H1 (cell line): Measurements from ENCODE around the gene HMCES. TPM values are rescaled to one million over a fixed set of nuclear protein-coding genes. Genes with fewer than 3 reads are reported as not detected.

Experiments used
- CTCF ChIA-PET: fragments of 300-600 bp; sonication (Branson Sonifier 250); formaldehyde crosslinking; loops from one replicate; lab custom pipeline; 2021; ENCODE audit not compliant: partially characterized antibody; lab: Charles Lee
- POLR2A ChIA-PET: fragments of 300-600 bp; sonication (Branson Sonifier 250); formaldehyde crosslinking; loops from one replicate; lab custom pipeline; 2021; ENCODE audit warnings: inconsistent platforms; ENCODE audit not compliant: partially characterized antibody; lab: Charles Lee
- DNase-seq, 2 experiments: peaks; one replicate each; pipeline versions ENCODE4 v3.0.0 to v3.0.0-alpha.2; 2010 to 2022; ENCODE audit warnings: low spot score in 2 of 2, low read depth in 1 of 2, mixed read lengths in 1 of 2
- FAIRE-seq: peaks from 2 replicates; lab custom pipeline; 2011; peaks lifted over from hg19 to GRCh38; lab: Jason Lieb, UNC
- H2AFZ ChIP-seq: 2 replicates; pipeline ENCODE4 v1.8.1; 2012; ENCODE audit warnings: low read length, inconsistent platforms
- H2AK5ac ChIP-seq: 2 replicates; pipeline ENCODE4 v1.6.1; 2013; ENCODE audit warnings: low read depth, low read length
- H2BK120ac ChIP-seq: replicated peaks from 2 replicates; pipeline ENCODE3; 2013; ENCODE audit warnings: low read depth, low read length, inconsistent platforms
- H2BK12ac ChIP-seq: 2 replicates; pipeline ENCODE4 v1.6.1; 2013; ENCODE audit warnings: low read depth, low read length
- H2BK15ac ChIP-seq: 2 replicates; pipeline ENCODE4 v1.6.1; 2013; ENCODE audit warnings: low read length
- H2BK20ac ChIP-seq: 2 replicates; pipeline ENCODE4 v1.6.1; 2013; ENCODE audit warnings: low read length
- H2BK5ac ChIP-seq: 2 replicates; pipeline ENCODE4 v1.6.1; 2013; ENCODE audit warnings: low read depth, low read length
- H3K14ac ChIP-seq: 2 replicates; pipeline ENCODE4 v1.6.1; 2013; ENCODE audit warnings: inconsistent platforms; ENCODE audit not compliant: insufficient read length
- H3K18ac ChIP-seq: 2 replicates; pipeline ENCODE4 v1.6.1; 2013; ENCODE audit warnings: low read length; ENCODE audit errors: extremely low read depth
- H3K23ac ChIP-seq: 2 replicates; pipeline ENCODE4 v1.6.1; 2013; ENCODE audit warnings: inconsistent platforms; ENCODE audit not compliant: insufficient read length
- H3K23me2 ChIP-seq: 2 replicates; pipeline ENCODE4 v1.6.1; 2013; ENCODE audit warnings: low read depth, low read length
- H3K27ac ChIP-seq: 2 replicates; pipeline ENCODE4 v1.6.1; 2011; ENCODE audit warnings: low read depth, low read length, inconsistent platforms
- H3K27me3 ChIP-seq, 4 experiments: replicated peaks in 1 of 4; 1 replicate in 1 of 4; 2 replicates in 3 of 4; pipeline versions ENCODE4 v1.6.1 to v1.8.1; 2011 to 2013; ENCODE audit warnings: low read length in 3 of 4, mild to moderate bottlenecking in 3 of 4, inconsistent platforms in 2 of 4, mixed read lengths in 2 of 4, moderate library complexity in 1 of 4; ENCODE audit not compliant: control insufficient read depth in 3 of 4, insufficient read depth in 3 of 4; ENCODE audit errors: extremely low read depth in 1 of 4
- H3K36me3 ChIP-seq, 4 experiments: 2 replicates each; pipeline versions ENCODE4 v1.6.1 to v1.8.1; 2011 to 2013; ENCODE audit warnings: mild to moderate bottlenecking in 4 of 4, low read length in 3 of 4, moderate library complexity in 2 of 4, control low read depth in 1 of 4, inconsistent platforms in 1 of 4; ENCODE audit not compliant: insufficient read depth in 4 of 4, control insufficient read depth in 2 of 4
- H3K4ac ChIP-seq: replicated peaks from 2 replicates; pipeline ENCODE3; 2013; ENCODE audit warnings: low read length, low read depth, mixed read lengths, inconsistent platforms; ENCODE audit not compliant: insufficient read length
- H3K4me1 ChIP-seq, 4 experiments: replicated peaks in 1 of 4; 1 replicate in 1 of 4; 2 replicates in 3 of 4; pipeline versions ENCODE4 v1.6.1 to v1.8.1; 2011 to 2013; ENCODE audit warnings: low read length in 3 of 4, inconsistent platforms in 2 of 4, mixed read lengths in 1 of 4; ENCODE audit not compliant: insufficient read depth in 4 of 4, control insufficient read depth in 3 of 4
- H3K4me2 ChIP-seq, 2 experiments: 2 replicates each; pipeline versions ENCODE4 v1.6.1 to v1.8.1; 2011 to 2013; ENCODE audit warnings: low read depth in 2 of 2, low read length in 2 of 2, control low read depth in 1 of 2, inconsistent platforms in 1 of 2, mild to moderate bottlenecking in 1 of 2; ENCODE audit not compliant: insufficient read depth in 1 of 2
- H3K4me3 ChIP-seq, 4 experiments: fragments of 200-600, 300-600 bp in 1 of 4; sonication (generic), shearing (Covaris generic), sonication (Bioruptor Twin) in 1 of 4; 2 replicates each; pipeline versions ENCODE4 v1.5.1 to v1.8.1; 2011 to 2016; ENCODE audit warnings: low read length in 4 of 4, low read depth in 3 of 4, control low read depth in 2 of 4, inconsistent platforms in 2 of 4, mild to moderate bottlenecking in 2 of 4, mixed read lengths in 1 of 4, moderate library complexity in 1 of 4; ENCODE audit not compliant: insufficient read depth in 2 of 4; ENCODE audit errors: extremely low read depth in 1 of 4
- H3K56ac ChIP-seq: replicated peaks from 2 replicates; pipeline ENCODE3; 2013; ENCODE audit warnings: low read depth, mild to moderate bottlenecking, mixed read lengths, low read length, inconsistent platforms; ENCODE audit not compliant: insufficient read length
- H3K79me1 ChIP-seq: 2 replicates; pipeline ENCODE4 v1.6.1; 2013; ENCODE audit warnings: low read depth, low read length, control low read depth
- H3K79me2 ChIP-seq, 2 experiments: 2 replicates each; pipeline versions ENCODE4 v1.6.1 to v1.8.1; 2012 to 2013; ENCODE audit warnings: low read length in 2 of 2, mild to moderate bottlenecking in 2 of 2, inconsistent platforms in 1 of 2; ENCODE audit not compliant: insufficient read depth in 2 of 2, control insufficient read depth in 1 of 2
- H3K9ac ChIP-seq, 4 experiments: replicated peaks in 1 of 4; 1 replicate in 1 of 4; 2 replicates in 3 of 4; pipeline versions ENCODE4 v1.6.1 to v1.8.1; 2011 to 2013; ENCODE audit warnings: low read depth in 3 of 4, low read length in 3 of 4, control low read depth in 2 of 4, mild to moderate bottlenecking in 2 of 4, moderate library complexity in 2 of 4, inconsistent platforms in 1 of 4; ENCODE audit errors: extremely low read depth in 1 of 4
- H3K9me3 ChIP-seq, 2 experiments: 2 replicates each; pipeline versions ENCODE4 v1.6.1 to v1.8.1; 2012 to 2013; ENCODE audit warnings: mild to moderate bottlenecking in 2 of 2, moderate library complexity in 2 of 2, control low read depth in 1 of 2, inconsistent platforms in 1 of 2, low read depth in 1 of 2, low read length in 1 of 2, mixed read lengths in 1 of 2; ENCODE audit not compliant: insufficient read depth in 2 of 2
- H4K20me1 ChIP-seq, 2 experiments: replicated peaks in 1 of 2; 2 replicates each; pipeline versions ENCODE3 to v1.8.1; 2011 to 2013; ENCODE audit warnings: inconsistent platforms in 2 of 2, low read length in 2 of 2, mild to moderate bottlenecking in 1 of 2; ENCODE audit not compliant: insufficient read depth in 2 of 2, control insufficient read depth in 1 of 2
- H4K5ac ChIP-seq: 2 replicates; pipeline ENCODE4 v1.6.1; 2013; ENCODE audit warnings: low read length, low read depth, mixed read lengths, inconsistent platforms; ENCODE audit not compliant: insufficient read length
- H4K8ac ChIP-seq: 2 replicates; pipeline ENCODE4 v1.8.0; 2013; ENCODE audit warnings: mild to moderate bottlenecking, moderate library complexity, low read length, inconsistent platforms; ENCODE audit not compliant: insufficient read depth; ENCODE audit errors: extremely low read depth
- H4K91ac ChIP-seq: replicated peaks from 2 replicates; pipeline ENCODE3; 2013; ENCODE audit warnings: low read length, mixed read lengths, inconsistent platforms; ENCODE audit not compliant: insufficient read length
- ATF3 ChIP-seq: IDR thresholded peaks from 2 replicates; pipeline ENCODE4 v1.6.1; 2011; ENCODE audit warnings: low read depth, mild to moderate bottlenecking, low read length; ENCODE audit not compliant: insufficient read depth
- FOSL1 ChIP-seq: IDR thresholded peaks from 2 replicates; pipeline ENCODE4 v1.6.1; 2011; ENCODE audit warnings: mild to moderate bottlenecking, low read depth, low read length, moderate library complexity; ENCODE audit not compliant: insufficient read depth
- KDM1A ChIP-seq: fragments of 200-600, 300-600 bp; sonication (generic); IDR thresholded peaks from 2 replicates; pipeline ENCODE4 v1.7.1; 2016; ENCODE audit warnings: mild to moderate bottlenecking, low read length, borderline replicate concordance
- RNF2 ChIP-seq: fragments of 200-900, 300-1000 bp; sonication (generic); IDR thresholded peaks from 2 replicates; pipeline ENCODE4 v1.7.1; 2016; ENCODE audit warnings: borderline replicate concordance, low read depth, mild to moderate bottlenecking, antibody characterized with exemption, low read length; ENCODE audit not compliant: poor library complexity, severe bottlenecking; ENCODE audit errors: missing control alignments
- SIN3A ChIP-seq, 2 experiments: IDR thresholded peaks in 1 of 2; conservative IDR thresholded peaks in 1 of 2; 2 replicates each; pipeline ENCODE4 v1.6.1; 2011 to 2012; ENCODE audit warnings: low read length in 2 of 2, improper control_type of control experiment in 1 of 2, low read depth in 1 of 2, mild to moderate bottlenecking in 1 of 2
- SP1 ChIP-seq: IDR thresholded peaks from 2 replicates; pipeline ENCODE4 v1.6.1; 2011; ENCODE audit warnings: low read depth, low read length
- SP2 ChIP-seq: IDR thresholded peaks from 2 replicates; pipeline ENCODE4 v1.6.1; 2012; ENCODE audit warnings: mild to moderate bottlenecking, low read length, inconsistent platforms
- SUZ12 ChIP-seq: fragments of 200-600 bp; sonication (generic); IDR thresholded peaks from 2 replicates; pipeline ENCODE4 v1.6.1; 2012; ENCODE audit warnings: mild to moderate bottlenecking, inconsistent platforms, low read length, moderate library complexity, mixed read lengths
- TBP ChIP-seq: IDR thresholded peaks from 2 replicates; pipeline ENCODE4 v1.6.1; 2011; ENCODE audit warnings: low read depth, low read length, improper control_type of control experiment
- TEAD4 ChIP-seq: IDR thresholded peaks from 2 replicates; pipeline ENCODE4 v1.6.1; 2012; ENCODE audit warnings: low read depth, low read length, inconsistent platforms, mixed read lengths
- USF2 ChIP-seq: IDR thresholded peaks from 2 replicates; pipeline ENCODE4 v1.6.1; 2011; ENCODE audit warnings: low read length, improper control_type of control experiment
- ZNF274 ChIP-seq: IDR thresholded peaks from 2 replicates; pipeline ENCODE4 v1.7.0; 2012; ENCODE audit warnings: low read length, borderline replicate concordance; ENCODE audit errors: extremely low read depth
- polyA plus RNA-seq, 7 experiments: library from polyadenylated mRNA; depleted of rRNA in 3 of 7; stranded (reverse) in 5 of 7; unstranded in 2 of 7; fragments of >200 nt in 5 of 7; fragments of 200-250 nt in 2 of 7; gene quantifications; 1 replicate in 5 of 7; 2 replicates in 1 of 7; 4 replicates in 1 of 7; pipeline versions ENCODE4 v1.2.1 to v1.2.3, GENCODE V29; 2011 to 2013; ENCODE audit warnings: missing spikeins in 2 of 7, mixed read lengths in 2 of 7
- total RNA-seq: library from RNA; stranded (reverse); fragmentation: NEBNext Ultra II Directional; extraction: Animal tissue kit (Norgen Biotek cat#: 25700); gene quantifications from 2 replicates; pipeline ENCODE4 v1.2.1, GENCODE V29; 2021

The HMCES gene
- total and polyA plus RNA-seq, 2 of the 8 experiments (the other 6 are each of a cell fraction or from before 2014, with no cell fraction given), result 27.6 to 49.5 TPM

- Histone ChIP-seq H3K23me2 (peaks cover 10% of the 10 kb centered on the region), H2BK12ac (no peak overlapping the region), H2BK5ac (no peak overlapping the region), H3K27me3 (no peaks in the 10 kb centered on the region), H3K79me2 (peaks cover 0 to 12% of the 10 kb centered on the region in 2 experiments; a peak in 3 of 4 replicates), H3K56ac (no peak overlapping the region), H3K23ac (no peak overlapping the region), H3K4me2 (no peak overlapping the region), H3K4me1 (peaks cover 0 to 6% (median 1%) of the 10 kb centered on the region in 4 experiments; a peak in 4 of 7 replicates), H3K79me1 (peaks cover 5% of the 10 kb centered on the region; the same call in 1 of the 2 replicates), H3K27ac (no peak overlapping the region), H2AFZ (no peak overlapping the region), H2AK5ac (no peak overlapping the region), H3K4me3 (no peak overlapping the region), H2BK120ac (no peak overlapping the region), H4K91ac (no peak overlapping the region), H3K4ac (no peak overlapping the region), H4K8ac (no peak overlapping the region), H4K20me1 (peaks cover 0 to 1% of the 10 kb centered on the region in 2 experiments), H3K9ac (no peak overlapping the region), H3K18ac (no peak overlapping the region), H2BK20ac (no peak overlapping the region), H3K14ac (no peak overlapping the region), H4K5ac (no peak overlapping the region), H3K36me3 (no peaks in the 10 kb centered on the region), H3K9me3 (no peaks in the 10 kb centered on the region), H2BK15ac (no peak overlapping the region)
- no peak for FAIRE-seq
- no peak for DNase-seq
- CTCF ChIA-PET, result interaction anchor here (0.7 to 4.6 kb wide), 37 partner anchors 8 to 276 kb away, joined by 3 to 45 read pairs (median 10); partner anchors contain the start of gene CNBP
- POLR2A ChIA-PET, result interaction anchor here (0.7 to 4.4 kb wide), 12 partner anchors 9 to 368 kb away, joined by 3 to 39 read pairs (median 4); partner anchors contain the start of genes ACAD9 and CNBP
- TF ChIP-seq TEAD4, result no peak
- TF ChIP-seq RNF2, result no peak
- TF ChIP-seq SIN3A (conservative IDR thresholded peaks at IDR 0.05 in 1 of 2, IDR thresholded peaks at IDR 0.05 in 1 of 2; ENCODE audit: low read depth in 1 of 2, low read length in 2 of 2), result no peak
- no peak for TF ChIP-seq KDM1A
- TF ChIP-seq SP1, result no peak
- no peak for TF ChIP-seq ATF3
- no peak for TF ChIP-seq TBP
- TF ChIP-seq SUZ12, result no peak
- TF ChIP-seq USF2, result no peak
- no peak for TF ChIP-seq FOSL1
- no peak for TF ChIP-seq ZNF274
- no peak for TF ChIP-seq SP2
These were observed 32.0 kb upstream of the HMCES start for GRCh38 chr3:129246636-129247035.
